GM18498 (cell line): ENCODE data around the gene TSFM.
A peak's percentile ranks its signal among the peaks of the same experiment; 100 is the strongest.
"Not testable (repeated sequence)": the region's sequence is repeated elsewhere in the genome, so short reads cannot be mapped to it uniquely, and the experiment has no call there.

ENCODE experiments used
- ATAC-seq: cut with Tn5 transposase; IDR thresholded peaks from one replicate; pipeline ENCODE4 v1.9.1; 2021; ENCODE audit warnings: mild to moderate bottlenecking, moderate library complexity; ENCODE audit not compliant: unreplicated experiment

TSFM gene

GRCh38 chr12:57762463-57762862, 20.1 kb upstream of the TSFM start:
- ATAC-seq: no peak

GRCh38 chr12:57763881-57764661, 18.5 kb upstream of the TSFM start:
- ATAC-seq: no peak

GRCh38 chr12:57764662-57765002, 18.0 kb upstream of the TSFM start:
- peak; percentile 15 for ATAC-seq

- peak; percentile 63 for ATAC-seq
Measured at GRCh38 chr12:57765003-57765697, 17.4 kb upstream of the TSFM start.

GRCh38 chr12:57765698-57766463, 16.7 kb upstream of the TSFM start:
- ATAC-seq: peak; percentile 1

GRCh38 chr12:57766464-57767304, 15.9 kb upstream of the TSFM start, which contains the start of gene CYP27B1:
Gene CYP27B1 (minus strand): TSS chr12:57767078. CDS start chr12:57767041, 37 bp downstream.
- no peak for ATAC-seq

- ATAC-seq: no peak
Measured at GRCh38 chr12:57767305-57767698, 15.3 kb upstream of the TSFM start.

- ATAC-seq: no peak
Measured at GRCh38 chr12:57767876-57768275, 14.7 kb upstream of the TSFM start.

- no peak for ATAC-seq
Measured at GRCh38 chr12:57769594-57769993, 13.0 kb upstream of the TSFM start.

- ATAC-seq: no peak
Measured at GRCh38 chr12:57770734-57771133, 11.9 kb upstream of the TSFM start.

GRCh38 chr12:57771236-57771872, 11.2 kb upstream of the TSFM start:
- ATAC-seq: peak; percentile 67

GRCh38 chr12:57771873-57772428, 10.6 kb upstream of the TSFM start, which contains the start of gene METTL1:
Gene METTL1 (minus strand): TSS chr12:57772105. CDS start chr12:57772083, 22 bp downstream.
- ATAC-seq: peak; percentile 82

- ATAC-seq: peak; percentile 21
Measured at GRCh38 chr12:57772429-57773322, 9.9 kb upstream of the TSFM start, which contains the start of gene EEF1AKMT3. Gene EEF1AKMT3 (plus strand): TSS chr12:57772614. CDS start chr12:57772725, 111 bp downstream.

- ATAC-seq: not testable (repeated sequence)
Measured at GRCh38 chr12:57774634-57775033, 8.0 kb upstream of the TSFM start.

GRCh38 chr12:57775044-57775443, 7.5 kb upstream of the TSFM start:
- no peak for ATAC-seq

GRCh38 chr12:57775563-57776246, 6.9 kb upstream of the TSFM start:
- ATAC-seq: no peak

- no peak for ATAC-seq
Measured at GRCh38 chr12:57776247-57776587, 6.4 kb upstream of the TSFM start.

GRCh38 chr12:57777367-57777766, 5.2 kb upstream of the TSFM start:
- no peak for ATAC-seq
